Activated naive CD4-positive, alpha-beta T cell (primary cell): ENCODE results near the gene SOX21.

Experiments
- DNase-seq, 4 experiments: peaks; one replicate each; lab custom pipeline; 2025; lab: John Stamatoyannopoulos, UW

SOX21 gene

DNA sequence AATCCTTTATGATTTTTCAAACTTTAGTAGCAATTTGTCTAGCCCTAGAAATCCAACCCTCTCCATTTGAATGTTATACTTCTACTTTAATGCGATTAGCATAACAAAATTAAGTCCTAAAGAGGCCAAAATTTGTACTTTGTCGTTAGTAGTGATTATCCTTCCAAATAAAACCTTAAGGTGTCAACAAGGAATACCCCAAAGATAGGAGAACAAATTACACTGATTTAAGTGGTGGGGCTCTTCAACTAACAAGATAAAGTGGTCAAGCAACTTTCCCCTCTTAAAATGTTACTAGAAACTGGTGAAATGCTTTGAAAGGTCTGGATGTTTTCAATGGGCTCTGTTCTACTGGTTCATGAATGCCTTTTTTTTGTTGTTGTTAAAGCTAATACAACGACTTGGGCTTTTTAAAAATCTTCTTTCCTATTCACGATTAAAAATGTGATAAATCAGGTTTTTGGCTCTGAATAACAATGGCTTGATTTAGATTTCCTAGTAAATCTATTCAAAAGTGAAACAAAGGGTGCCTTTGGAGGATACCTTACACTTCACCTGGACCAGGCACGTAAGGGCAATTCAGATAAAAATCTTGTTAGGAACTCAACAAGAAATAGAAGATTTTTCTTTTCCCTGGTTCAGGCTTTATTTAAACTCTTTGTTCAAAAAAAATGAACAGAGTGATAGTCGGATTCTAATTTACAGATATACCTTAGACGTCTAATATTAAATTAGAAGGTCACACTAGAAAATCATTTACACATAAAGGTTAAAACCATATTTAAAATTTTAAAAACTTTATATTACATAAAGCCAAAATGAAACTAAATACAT lies 3.1 kb downstream of the SOX21 start:
- no peak for DNase-seq

DNA sequence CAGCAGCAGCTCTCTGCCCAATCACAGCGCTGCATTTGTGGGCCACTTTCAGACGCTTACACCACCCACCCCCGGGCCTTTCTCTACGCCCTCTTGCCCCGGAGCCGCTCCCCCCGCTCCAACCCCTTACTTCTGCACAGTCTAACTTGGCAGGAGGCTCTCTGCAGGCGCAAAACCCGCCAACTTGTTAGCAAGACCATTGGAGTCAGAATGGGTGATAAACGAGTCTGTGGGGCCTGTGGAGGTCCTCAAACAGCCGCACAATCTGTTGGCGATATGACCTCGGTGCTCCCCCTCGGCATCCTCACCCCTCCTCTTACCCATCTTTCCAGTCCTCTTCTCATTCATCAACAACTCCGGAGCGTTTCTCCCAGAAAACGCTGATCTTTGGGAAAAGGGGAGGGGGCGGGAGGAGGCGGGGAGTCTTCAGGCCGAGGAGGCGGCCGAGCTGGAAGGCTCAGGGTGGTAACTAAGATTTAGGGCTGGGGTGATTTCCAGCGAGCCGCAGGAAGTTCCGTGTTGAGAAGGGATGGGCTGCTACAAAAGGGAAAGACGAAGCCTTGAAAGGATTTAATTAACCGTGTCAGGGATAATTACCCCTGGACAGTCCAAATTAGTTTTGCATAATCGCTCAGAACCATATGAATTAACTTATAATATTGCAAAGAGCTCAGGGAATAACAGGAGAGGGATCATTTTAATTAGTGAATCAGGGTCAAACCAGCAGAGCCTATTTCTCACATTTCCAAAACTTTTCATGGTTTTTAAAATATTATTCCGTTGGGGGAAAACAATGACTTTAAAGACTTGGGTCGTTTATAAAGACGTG lies 4.1 kb downstream of the SOX21 start:
- no peak for DNase-seq

DNA sequence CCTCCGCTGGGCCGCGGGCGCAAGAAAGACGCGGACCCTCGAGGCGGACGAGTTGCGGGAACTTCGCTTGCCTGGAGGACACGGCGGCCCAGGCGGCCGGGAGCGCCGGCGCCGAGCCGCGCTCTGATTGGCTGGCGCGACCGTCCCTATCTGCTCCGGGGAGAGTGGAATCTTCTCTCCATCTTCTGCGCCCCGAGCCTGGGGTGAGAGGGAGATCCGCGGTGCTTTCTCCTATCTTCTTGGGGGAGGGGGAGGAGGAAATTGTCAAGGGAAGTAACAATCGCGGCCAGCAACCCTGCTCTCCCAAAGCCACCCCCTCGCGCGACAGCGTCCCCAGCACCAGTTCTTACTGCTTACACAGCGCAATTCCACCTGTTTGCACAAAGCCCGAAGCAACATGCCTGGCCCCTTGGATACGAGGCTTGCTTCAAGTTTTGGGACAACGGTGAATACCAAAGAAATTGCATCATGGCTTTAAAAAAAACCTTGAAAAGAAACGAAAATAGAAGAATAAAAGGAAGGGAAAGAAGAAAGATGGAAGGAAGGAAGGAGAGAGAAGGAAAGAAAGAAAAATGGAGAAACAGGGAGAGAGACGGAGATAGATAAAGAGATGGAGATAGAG lies 4.8 kb downstream of the SOX21 start:
- no peak for DNase-seq

DNA sequence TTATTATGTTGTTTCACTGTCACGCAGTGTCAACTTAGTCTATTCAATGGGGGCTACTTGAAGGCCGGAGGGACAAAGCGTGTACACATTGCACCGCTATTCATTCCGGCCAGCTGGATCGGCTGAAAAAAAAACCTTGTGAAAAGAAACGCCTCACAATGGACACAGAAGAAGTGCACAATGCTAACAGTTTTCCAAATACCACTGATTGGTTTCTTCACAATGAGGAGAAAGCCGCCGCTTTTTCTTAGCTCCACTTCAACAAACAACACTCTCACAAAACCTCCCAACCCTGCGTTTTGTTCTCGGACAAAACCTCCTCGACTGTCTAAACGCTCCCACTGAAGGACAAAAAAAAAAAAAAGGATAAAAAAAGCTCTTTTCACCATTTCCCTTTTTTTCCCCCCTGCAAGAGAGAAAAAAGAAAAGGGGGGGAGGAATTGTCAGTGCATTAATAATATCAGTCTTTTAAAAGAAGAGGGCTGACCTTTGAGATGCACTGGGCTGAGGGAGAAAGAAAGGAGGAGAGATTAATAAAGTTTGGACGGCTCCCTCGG lies 5.4 kb downstream of the SOX21 start:
- DNase-seq = no peak

DNA sequence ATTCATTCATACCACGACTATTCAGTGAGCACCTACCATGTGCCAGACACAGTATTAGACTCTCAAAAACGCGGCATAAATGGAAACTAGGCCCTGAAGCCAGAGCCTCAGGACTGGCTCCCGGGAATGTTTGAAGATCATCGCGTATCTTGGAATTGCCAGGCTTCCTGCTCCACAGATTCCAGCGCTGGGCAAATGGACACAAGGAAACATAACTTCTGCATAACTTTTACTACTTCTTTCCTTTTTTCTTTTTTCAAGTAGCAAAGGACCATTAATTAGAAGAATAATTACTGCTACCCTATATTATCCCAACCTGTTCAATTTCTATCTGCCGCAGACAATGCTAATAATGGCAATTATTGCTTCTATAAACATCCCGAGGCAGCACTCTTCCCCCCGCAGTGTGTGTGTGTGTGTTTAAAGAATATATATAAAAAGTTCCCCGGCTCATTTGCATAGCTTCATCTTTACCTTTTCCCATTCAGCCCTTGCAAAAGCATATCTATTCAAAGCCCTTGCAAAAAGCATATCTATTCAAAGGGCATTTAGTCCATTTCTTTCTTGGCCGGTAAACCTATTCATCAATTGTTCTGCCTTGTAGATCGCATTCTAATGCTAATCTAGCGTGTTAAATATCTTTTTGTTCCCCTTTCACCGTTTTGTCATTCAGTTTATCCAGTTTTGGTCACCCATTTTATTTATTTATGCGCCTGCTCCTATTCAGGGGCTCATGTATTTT lies 6.1 kb downstream of the SOX21 start:
- DNase-seq = no peak

DNA sequence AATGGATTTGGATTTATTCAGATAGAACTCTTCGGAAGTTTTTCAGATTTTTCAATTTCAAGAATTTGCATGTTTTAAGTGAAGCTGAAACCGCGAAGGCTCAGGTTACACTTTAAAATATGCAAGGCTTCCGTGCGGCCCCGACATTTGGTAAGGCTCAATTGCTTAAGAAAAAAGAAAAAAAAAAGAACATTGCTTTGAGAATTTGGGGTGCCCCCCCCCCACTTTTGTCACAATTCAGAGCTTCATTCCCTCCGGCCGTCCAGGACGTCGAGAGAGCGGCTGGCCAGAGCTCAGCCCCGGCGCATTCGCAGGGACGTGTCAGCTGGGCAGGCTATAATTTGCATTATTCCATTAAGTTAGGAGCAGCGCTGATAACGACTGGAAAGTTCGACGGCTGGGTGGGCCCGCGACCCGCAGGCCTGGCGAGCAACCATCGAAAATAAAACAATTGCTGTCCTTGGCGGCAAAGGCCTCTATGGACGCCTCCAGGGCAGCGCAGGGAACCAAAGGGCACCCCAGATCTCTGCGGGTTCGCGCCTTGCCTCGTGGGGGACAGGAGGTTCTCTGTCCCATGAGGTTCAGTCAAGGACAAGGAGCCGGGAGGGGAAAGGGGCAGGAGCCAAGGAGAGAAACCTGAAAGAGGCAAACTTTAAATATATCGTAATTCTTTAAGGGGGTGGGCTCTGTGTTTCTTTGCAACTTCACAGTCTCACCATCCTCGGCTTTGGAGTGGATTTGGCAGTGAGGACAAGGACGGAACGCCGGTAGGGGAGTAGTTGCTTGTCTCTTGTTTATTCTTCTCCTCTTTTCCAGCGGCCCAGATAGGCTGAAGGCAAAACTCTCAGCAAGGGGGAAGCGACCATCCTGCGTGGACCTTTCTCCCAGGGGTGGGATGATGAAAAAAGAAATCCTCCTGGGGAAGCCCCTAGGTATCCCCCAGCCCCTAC lies 7.0 kb downstream of the SOX21 start:
- DNase-seq = no peak

DNA sequence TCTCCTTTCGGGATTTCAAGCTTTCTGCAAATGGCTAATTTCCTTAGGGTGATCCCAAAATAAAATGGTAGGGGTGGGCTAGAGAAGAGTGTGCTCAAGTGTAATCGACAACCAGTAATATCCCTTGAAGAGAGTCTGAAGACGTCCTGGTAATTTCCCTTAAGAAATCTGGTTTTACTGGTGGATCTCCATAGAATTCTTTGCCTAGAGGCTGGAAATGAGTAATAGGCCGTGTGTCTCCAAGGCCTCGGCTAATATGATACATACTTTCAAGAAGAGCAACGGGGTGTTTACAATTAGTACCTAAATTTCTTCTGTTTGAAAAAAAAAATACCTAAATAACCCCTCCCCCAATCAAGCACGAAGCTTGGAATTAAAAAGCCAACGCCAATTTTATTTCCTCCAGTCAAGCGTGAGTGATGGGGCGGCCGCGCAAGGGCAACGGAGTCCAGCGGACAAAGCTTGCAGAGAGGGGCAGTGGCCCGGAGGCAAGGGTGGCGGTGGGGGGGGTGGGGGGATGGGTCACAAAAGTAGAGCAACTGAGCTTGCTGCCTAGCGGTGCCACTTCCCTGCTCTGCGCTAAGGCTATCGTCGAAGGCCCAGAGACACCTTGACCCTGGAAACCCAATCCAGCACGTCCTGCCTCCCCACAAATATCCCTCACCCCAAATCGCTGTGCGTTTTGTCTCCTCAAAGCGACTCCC lies 7.8 kb downstream of the SOX21 start:
- no peak for DNase-seq

DNA sequence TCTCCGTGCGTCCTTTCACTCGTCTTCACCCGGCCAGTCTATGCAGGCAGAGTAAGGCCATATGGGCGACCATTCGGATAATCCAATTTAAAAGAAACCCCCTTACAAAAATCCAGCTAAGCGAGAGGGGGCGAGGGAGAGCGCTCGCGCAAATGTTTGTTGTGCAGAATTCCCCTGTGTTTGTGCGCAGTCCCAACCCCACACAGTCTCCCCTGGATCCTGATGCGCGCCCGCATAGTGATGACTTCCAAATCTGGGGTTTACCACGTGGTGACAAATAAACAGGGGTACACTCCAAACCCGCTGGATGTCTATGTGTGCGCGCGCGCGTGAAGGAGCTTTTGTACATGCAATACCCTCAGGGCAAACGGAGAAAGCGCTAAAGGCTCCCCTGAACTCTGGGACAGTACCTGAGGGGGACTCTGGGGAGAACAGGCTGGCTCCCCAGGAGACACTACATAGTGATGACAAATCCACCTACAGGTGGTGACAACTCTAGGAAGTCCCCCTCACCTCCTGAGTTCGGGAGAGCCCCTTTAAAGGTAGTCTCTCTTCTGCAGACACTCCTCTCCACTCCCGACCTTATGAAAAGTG lies 8.5 kb downstream of the SOX21 start:
- DNase-seq = no peak

DNA sequence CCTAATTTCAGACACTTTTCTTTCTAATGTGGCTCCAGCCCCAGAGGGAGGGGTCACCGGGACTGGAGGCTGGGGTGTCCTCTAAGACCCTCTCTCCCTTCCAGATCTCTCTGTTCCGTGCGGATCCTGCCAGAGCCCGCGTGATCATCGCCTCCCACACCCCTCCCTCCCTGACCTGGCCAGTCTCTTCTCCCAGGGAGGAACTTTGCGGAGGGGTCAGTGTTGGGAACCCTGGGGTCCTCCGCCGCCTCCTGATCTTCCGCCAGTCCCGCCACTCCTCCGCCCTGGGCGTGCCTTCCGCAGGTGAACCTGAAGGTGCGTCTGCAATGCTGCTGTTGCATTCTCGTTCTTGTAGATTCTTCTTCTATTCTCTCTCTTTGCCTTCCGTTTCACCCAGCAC lies 9.1 kb downstream of the SOX21 start:
- DNase-seq = no peak

DNA sequence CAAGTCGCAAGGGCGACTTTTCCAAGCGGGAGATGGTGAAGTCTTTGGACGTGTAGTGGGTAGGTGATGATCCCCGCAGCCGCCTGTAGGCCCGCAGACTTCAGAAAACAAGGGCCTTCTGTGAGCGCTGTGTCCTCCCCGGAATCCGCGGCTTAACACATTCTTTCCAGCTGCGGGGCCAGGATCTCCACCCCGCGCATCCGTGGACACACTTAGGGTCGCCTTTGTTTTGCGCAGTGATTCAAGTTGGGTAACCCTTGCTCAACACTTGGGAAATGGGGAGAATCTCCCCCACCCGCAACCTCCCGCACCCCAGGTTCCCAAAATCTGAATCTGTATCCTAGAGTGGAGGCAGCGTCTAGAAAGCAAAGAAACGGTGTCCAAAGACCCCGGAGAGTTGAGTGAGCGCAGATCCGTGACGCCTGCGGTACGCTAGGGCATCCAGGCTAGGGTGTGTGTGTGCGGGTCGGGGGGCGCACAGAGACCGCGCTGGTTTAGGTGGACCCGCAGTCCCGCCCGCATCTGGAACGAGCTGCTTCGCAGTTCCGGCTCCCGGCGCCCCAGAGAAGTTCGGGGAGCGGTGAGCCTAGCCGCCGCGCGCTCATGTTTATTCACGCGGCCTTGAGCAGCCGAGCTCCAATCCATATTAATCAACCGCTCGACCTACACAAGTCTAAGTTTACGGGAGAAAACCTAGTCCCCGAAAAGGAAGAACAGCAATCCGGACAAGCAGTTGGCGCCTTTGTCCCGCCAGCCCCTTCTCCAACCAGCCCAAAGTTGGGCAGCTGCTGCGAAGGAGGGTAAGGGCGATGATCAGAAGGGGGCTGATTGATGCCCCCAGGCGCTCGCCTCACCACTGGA lies 9.9 kb downstream of the SOX21 start:
- DNase-seq = no peak

DNA sequence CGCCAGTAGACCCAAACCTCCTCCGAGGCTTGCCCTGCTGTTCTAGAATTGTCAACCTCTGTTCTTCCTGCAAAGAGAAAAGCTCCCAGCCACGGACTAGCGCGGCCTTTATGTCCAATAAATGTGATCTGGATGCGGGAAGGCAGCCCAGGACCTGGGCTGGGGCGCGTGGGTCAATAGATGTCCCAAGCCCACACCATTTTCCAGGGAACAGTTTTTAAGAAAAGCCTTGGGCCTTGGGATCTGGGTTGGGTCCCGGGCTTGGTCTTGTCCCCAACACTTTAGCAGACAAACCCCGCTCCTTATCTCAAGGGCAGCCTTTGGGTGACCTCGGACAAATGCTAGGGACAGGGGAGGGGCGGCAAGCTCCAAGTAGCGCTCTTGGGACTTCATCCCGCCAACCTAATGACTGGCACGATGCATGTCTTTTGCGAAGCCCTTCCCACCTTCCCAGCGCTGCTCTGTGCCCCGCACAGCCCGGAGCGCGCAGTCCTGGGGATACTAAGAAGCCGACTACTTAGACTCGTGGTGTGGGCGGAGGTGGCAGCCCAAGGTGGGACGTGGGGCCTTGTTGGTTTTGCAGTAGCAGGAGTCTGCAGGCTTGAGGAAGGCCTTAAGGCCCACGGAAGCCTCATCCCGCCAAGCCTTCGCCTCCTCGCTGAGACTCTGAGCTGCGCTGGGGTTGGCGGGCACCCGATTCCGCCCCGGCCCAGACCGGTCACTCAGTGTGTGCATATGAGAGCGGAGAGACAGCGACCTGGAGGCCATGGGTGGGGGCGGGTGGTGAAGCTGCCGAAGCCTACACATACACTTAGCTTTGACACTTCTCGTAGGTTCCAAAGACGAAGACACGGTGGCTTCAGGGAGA lies 10.8 kb downstream of the SOX21 start:
- DNase-seq = no peak

DNA sequence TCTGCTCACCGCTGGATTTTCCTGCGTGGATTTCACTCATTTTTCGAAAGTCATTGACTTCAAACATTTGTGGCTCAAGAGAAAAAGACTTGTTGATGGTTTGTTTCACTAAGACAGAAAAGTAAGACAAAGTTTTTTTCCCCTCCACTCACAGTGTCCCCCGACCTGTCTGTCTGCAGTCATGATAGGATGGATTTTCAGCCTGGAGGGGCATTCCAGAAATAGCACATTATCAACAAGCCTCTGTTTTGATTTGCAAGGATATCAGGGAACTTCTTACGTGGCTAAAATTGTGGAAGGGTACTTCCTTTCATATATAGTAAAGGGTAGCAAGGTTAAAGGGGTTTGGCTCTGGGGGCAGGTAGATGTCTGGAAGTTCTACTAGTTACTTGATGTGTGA lies 11.8 kb downstream of the SOX21 start:
- DNase-seq = no peak

DNA sequence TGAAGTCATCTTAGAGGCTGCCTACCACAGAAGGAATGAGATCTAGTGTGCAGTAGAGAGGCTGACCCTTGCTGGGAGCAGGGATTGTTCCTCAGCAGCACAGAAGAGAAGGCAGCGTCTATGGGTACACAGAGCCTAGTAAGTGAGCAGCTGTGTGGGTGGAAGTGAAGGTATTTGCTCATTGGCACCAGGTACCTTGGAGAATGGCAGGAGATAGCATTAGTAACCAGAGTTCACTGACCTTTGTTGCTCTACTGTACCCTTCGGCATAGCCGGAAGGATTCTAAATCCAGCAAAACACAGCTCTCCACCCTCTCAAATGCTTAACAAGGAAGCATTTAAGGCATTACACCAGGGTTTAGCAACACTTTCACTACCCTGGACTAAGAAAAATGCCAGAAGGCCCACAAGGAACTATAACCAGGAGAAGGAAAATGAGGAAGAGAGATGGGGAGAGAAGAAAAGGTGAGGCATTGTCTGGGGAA lies 12.3 kb downstream of the SOX21 start:
- no peak for DNase-seq

DNA sequence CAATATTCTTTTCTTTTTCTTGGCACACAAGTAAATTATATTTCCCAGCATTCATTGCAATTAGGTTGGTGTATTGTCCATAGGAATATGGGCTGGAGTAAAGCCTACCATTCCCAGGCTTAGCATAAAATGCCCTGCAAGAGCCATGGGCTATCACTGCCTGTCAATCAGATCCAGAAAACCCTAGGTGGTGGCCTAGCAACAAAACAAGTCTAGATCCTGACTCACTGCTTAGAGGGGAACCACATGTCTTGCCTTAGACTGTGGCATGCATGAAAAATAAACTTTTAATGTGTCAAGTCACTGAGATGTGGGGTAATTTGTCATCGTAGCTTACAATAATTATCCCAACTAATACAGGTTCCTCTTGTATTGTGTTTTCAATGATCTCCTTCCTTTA lies 16.2 kb downstream of the SOX21 start:
- no peak for DNase-seq

DNA sequence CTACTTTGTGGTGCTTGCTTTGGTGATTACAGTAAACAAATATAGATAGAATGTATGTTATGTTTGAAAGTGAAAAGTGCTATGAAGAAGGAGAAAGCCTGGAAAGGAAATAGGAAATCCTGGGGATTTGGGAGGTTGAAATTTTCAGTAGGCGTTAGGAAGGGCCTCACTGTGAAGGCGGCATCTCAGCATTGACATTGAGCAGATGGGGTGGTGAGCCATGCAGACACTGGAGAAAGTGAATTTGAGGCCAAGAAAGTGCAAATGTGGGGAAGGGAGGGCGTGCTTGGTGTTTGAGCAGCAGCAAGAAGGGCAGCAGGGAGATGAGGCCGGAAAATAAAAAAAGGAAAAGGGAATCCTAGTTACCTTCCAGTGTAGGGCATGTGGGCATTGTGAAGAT lies 20.3 kb downstream of the SOX21 start:
- DNase-seq = no peak

DNA sequence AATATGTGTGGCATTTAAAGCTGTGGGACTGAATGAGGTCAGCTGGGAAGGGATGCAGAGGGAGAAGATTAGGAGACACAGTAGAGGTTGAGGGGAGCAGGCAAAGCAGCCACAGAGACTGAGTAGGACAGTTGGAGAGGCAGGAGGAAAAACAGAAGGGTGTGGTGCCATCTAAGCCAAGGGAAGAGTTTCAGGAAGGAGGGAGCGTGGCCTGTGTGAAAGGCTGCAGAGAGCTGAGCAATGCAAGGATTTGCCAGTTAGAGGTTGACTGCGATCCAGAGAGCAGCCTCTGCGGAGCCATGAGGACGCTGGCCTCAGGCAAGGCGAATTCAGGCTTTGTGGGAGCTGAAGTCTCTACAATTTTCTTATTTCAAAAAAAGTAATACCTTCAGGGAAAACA lies 28.9 kb downstream of the SOX21 start:
- DNase-seq = no peak

DNA sequence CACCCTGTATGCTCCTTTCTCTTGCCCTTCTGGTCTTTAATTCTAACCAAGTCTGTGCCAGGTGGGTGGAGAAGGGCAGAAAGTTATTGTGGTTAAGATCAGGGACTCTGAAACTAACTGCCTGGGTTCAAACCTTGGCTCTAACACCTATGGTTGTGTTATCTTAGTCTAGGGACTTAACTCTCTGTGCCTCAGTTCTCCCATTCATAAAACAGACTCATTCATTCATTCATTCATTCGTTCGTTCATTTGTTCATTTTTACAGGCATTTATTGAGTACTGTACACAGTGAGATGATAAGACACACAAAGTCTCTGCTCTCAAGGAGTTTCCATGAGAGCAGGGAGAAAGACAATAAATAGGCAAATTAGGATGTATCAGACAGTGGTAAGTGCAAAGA lies 30.1 kb downstream of the SOX21 start:
- DNase-seq = no peak

DNA sequence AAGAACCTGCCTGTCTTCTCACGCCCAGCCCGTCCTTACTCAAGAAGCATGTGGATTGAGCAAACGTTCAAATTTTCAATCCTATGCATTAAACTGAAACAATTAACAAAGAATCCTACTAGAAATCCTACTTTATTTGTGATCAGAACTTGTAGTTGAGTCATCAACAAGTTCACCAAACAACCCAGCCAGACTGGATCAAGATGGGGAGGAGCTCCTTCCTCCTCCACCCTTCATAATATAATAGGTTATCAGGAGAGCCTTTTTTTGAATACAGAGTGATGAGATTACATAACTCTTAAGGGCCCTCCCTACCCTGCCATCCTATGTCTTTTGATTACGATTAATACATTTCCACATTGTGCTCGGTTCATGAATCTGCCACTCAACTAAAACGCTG lies 32.7 kb downstream of the SOX21 start:
- DNase-seq = no peak
